Rectal smooth muscle tissue (tissue), 1 donor: Measurements from ENCODE around the gene ASB2.
A peak's percentile ranks its signal among the peaks of the same experiment; 100 is the strongest.

Experiments used
- H3K27ac ChIP-seq: one replicate; pipeline ENCODE4 v1.7.0; 2013; ENCODE audit warnings: low read depth, low read length, inconsistent platforms
- H3K27me3 ChIP-seq: one replicate; pipeline ENCODE4 v1.7.0; 2013; ENCODE audit warnings: low read length; ENCODE audit not compliant: control insufficient read depth, insufficient read depth
- H3K36me3 ChIP-seq: one replicate; pipeline ENCODE4 v1.7.0; 2013; ENCODE audit warnings: low read length; ENCODE audit not compliant: control insufficient read depth, insufficient read depth
- H3K4me1 ChIP-seq: one replicate; pipeline ENCODE4 v1.7.0; 2013; ENCODE audit warnings: low read length; ENCODE audit not compliant: control insufficient read depth, insufficient read depth
- H3K4me3 ChIP-seq: one replicate; pipeline ENCODE4 v1.7.0; 2013; ENCODE audit warnings: low read length
- H3K9ac ChIP-seq: one replicate; pipeline ENCODE4 v1.7.0; 2013; ENCODE audit warnings: low read length

Gene ASB2

DNA sequence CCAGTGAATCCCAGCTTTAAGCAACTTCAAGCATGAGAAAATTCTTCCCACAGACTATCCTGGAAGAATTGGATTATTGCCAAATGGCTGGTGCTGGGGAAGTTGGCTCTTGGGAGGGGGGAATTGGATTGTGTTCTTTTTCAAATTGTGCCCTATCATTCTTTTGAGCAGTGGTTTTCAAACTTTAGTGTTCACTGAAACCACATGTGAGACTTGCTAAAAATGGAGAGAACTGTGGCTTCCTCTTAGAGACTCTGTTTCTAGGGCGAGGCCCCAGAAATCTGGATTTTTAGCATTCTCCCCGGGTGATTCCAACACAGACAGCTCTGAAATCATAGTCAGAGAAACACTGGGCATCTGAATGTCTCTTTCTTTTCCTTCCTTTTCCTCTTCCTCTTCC lies 35.4 kb upstream of the ASB2 start:
- H3K36me3 ChIP-seq: no peaks in the 10 kb centered on the region
- H3K27me3 ChIP-seq: no peaks in the 10 kb centered on the region
- no peak overlapping the region for H3K9ac ChIP-seq
- H3K4me1 ChIP-seq: no peaks in the 10 kb centered on the region
- no peak overlapping the region for H3K27ac ChIP-seq
- H3K4me3 ChIP-seq: no peak overlapping the region

DNA sequence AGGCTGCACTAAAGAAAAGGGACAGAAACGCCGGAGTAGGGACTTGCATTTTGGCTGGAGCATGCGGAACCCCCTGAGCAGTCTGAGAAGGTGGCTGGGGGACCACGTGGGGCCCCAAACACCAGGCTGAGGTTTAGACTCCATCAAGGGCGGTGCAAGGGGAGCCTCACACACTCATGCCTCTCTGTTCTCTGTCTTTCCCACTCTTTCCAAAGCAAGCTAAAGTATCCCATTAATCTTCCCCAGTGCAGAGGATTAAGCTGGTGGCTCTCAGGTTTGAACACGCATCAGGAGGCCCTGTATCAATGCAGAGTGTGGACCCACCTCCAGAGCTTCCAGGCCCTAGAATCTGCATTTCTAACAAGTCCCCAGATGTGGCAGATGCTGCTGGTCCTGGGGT lies 34.3 kb upstream of the ASB2 start:
- no peaks in the 10 kb centered on the region for H3K4me1 ChIP-seq
- no peak overlapping the region for H3K27ac ChIP-seq
- H3K27me3 ChIP-seq: no peaks in the 10 kb centered on the region
- no peaks in the 10 kb centered on the region for H3K36me3 ChIP-seq
- H3K9ac ChIP-seq: no peak overlapping the region
- no peak overlapping the region for H3K4me3 ChIP-seq

DNA sequence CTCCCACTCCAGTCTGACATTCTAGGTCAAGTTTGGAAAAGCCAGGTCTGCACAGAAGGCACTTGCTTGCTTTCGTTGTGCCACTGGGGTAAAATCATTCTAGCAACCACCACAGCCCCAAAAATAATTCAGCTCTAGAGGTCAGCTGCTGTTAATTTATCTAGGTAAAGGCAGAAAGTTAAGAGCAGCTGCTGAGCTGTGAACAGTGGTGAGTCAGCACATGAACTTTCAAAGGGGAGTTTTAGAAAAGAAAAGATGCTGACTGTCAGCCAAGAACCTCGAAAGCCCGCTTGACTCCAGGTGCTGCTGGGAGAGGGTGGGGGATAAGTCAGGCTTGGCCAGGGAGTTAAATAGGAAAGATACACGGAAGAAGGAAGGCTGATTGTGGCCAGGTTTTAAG lies 33.4 kb upstream of the ASB2 start:
- H3K27ac ChIP-seq: no peak overlapping the region
- no peaks in the 10 kb centered on the region for H3K4me1 ChIP-seq
- no peaks in the 10 kb centered on the region for H3K27me3 ChIP-seq
- H3K9ac ChIP-seq: no peak overlapping the region
- no peaks in the 10 kb centered on the region for H3K36me3 ChIP-seq
- H3K4me3 ChIP-seq: no peak overlapping the region

DNA sequence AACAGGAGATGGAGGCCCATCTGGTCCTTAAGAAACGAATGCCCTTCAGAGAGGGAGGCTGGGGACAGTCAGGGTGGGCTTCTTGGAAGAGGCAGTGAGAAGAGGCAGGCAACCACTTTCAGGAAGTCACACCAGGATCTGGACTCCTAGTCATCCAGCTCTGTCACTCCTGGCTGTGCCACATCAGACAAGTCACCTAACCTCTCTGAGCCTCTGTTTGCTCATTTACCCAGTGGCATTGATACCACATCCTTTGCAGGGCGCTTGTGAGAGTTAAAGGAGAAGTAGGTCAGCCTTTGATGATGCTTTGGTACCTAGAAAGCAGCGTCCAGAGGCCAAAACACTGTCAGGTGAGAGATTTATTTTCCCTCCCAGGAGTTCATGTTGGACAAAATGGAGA lies 31.9 kb upstream of the ASB2 start:
- no peak overlapping the region for H3K9ac ChIP-seq
- no peak overlapping the region for H3K4me3 ChIP-seq
- no peak overlapping the region for H3K27ac ChIP-seq
- no peaks in the 10 kb centered on the region for H3K4me1 ChIP-seq
- H3K27me3 ChIP-seq: no peaks in the 10 kb centered on the region
- no peaks in the 10 kb centered on the region for H3K36me3 ChIP-seq

DNA sequence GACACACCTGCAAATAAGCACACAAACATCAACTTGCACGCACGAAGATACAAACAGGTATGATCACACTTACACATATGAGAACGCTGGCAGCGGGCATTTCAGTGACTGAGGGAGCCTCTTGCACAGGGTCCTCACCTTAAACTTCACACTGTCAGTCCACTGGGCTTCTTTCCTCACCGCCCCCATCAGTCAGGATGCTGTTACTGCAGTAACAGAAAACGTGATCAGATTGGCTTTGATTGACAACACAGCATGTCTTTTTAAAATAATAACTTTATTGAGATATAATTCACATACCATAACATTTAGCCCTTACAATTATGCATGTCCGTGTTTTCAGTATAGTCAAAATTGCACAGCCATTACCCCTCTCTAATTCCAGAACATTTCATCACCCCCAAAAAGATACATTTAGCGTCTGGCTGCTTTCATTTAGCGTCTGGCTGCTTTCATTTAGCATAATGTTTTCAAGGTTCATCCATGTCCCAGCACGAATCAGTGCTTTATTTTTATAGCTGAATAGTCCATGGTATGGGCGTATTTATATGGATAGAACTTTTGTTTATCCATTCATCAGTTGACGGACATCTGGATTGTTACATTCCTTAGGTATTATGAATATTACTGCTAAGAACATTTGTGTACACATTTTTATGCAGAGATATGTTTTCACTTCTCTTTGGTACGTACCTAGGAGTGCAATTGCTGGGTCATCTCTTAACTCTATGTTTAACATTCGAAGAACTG lies 29.1 kb upstream of the ASB2 start:
- Histone ChIP-seq H3K27ac (no peak overlapping the region), H3K4me1 (peaks cover 12% of the 10 kb centered on the region), H3K27me3 (no peaks in the 10 kb centered on the region), H3K4me3 (no peak overlapping the region), H3K9ac (no peak overlapping the region), H3K36me3 (no peaks in the 10 kb centered on the region)

DNA sequence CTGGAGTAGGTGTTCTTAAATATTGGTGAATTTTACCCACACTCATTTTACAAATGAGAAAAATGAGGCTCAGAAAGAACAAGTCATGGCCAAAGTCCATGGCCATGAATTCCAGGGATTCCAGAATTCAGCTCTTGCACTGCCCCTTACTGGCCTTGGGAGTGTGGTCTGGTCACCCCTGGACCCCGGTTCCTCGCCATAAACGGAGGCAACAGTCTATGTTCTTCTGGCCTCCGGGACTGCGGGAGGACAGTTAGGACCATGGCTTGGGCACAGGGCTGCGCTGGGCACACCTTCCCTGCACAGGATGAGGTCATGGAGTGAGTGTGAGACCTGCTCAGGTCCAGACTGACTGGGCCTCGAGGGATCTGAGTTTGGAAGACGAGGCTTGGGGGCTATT lies 27.6 kb upstream of the ASB2 start:
- Histone ChIP-seq H3K4me1 (peaks cover 12% of the 10 kb centered on the region), H3K27ac (no peak overlapping the region), H3K9ac (no peak overlapping the region), H3K4me3 (no peak overlapping the region), H3K27me3 (no peaks in the 10 kb centered on the region), H3K36me3 (no peaks in the 10 kb centered on the region)

DNA sequence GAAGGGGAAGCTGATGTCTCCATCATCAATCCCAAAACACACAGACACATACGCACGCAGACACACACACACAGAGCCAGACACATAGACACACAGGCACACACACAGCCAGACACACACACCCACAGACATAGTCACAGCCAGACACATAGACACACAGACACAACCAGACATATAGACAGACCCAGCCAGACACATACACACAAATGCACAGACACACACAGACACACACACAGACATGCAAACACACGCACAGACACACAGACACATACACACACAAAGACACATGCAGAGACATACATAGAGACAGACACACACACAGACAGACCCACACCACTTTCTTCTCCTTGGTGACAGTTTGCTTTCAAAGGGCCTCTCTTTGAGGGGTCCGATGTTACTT lies 27.0 kb upstream of the ASB2 start:
- H3K4me1 ChIP-seq: peaks cover 12% of the 10 kb centered on the region
- no peaks in the 10 kb centered on the region for H3K27me3 ChIP-seq
- H3K9ac ChIP-seq: no peak overlapping the region
- H3K4me3 ChIP-seq: no peak overlapping the region
- H3K36me3 ChIP-seq: no peaks in the 10 kb centered on the region
- H3K27ac ChIP-seq: no peak overlapping the region

DNA sequence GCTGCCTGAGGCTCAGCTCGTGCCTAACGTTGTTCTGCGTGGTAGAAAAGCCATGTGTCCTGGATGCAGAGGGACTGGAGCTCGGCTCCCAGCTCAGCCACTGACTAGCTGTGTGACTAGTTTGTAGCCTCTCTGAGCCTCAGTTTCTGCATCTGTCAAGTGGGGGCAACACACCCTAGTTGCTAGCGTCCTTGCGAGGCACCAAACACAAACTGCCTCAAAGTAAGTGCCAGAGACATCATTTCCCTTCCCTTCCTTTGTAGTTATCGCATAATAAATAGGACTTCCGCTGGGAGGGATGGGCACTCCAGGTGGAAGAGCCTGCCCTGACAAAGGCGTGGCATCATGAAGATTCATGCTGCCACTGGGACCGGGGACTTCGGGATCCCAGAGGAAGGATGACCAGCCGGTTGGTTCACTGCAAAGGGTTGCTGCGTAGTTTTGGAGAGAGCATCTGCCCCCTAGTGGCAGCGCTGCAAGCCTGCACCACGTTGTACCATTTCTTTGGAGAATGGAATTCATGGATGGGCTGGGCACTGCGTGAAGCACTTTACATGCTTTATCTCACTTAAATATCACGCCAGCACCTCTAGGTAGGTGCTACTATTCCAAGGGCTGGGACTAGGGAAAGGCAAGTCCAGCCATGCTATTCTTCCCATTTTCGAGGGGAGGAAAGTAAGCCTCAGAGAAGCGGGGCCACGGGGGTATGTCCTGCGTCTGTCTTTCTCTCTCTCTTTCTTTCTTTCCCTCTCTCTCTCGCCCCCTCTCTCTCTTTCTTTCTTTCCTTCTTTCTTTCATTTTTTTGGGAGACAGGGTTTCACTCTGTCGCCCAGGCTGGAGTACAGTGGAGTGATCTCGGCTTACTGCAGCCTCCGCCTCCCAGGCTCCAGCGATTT lies 25.4 kb upstream of the ASB2 start:
- peaks cover 12% of the 10 kb centered on the region for H3K4me1 ChIP-seq
- H3K4me3 ChIP-seq: peak overlapping the region; percentile 44
- no peaks in the 10 kb centered on the region for H3K36me3 ChIP-seq
- no peak overlapping the region for H3K9ac ChIP-seq
- no peaks in the 10 kb centered on the region for H3K27me3 ChIP-seq
- peak overlapping the region; percentile 61 for H3K27ac ChIP-seq

DNA sequence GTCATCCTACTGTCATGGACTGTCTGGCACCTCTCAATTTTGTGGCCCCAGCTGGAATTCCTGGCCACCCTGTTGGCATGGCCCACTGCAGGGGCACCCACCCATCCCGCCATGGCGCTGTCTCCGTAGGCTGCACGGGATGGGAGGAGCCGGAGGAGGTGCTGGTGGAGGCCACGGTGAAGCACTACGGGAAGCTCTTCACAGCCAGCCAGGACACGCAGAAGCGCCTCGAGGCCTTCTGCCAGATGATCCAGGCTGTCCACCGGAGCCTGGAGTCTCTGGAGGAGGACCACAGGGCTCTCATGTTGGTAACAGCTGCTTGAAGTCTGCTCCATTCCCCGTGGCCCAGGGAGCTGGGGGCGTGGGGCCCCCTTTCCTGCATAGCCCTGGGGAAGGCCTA lies 24.6 kb upstream of the ASB2 start:
- Histone ChIP-seq H3K4me3 (no peak overlapping the region), H3K27me3 (peaks cover under 1% of the 10 kb centered on the region), H3K4me1 (peaks cover 12% of the 10 kb centered on the region), H3K36me3 (no peaks in the 10 kb centered on the region), H3K9ac (no peak overlapping the region), H3K27ac (peak overlapping the region; percentile 61)

DNA sequence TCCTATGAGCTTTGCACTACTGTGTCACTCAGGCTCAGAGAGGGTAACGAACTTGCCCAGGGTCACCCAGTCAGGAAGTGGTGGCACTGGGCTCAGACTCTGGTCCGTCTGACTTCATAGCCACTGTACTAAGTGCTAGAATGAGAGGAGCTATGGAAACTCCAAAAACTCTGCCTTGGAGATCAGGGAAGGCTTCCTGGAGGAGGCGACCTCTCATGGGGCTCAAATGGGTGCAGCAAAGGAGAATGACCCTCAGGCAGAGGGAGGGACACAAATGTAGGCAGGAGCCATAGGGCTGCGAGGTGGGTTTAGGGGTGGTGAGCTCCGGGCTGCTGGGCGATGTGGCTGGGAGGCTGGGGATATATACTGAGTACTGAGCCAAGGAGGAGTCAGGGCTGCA lies 23.9 kb upstream of the ASB2 start:
- Histone ChIP-seq H3K27me3 (peaks cover 4% of the 10 kb centered on the region), H3K9ac (no peak overlapping the region), H3K4me3 (no peak overlapping the region), H3K27ac (no peak overlapping the region), H3K36me3 (no peaks in the 10 kb centered on the region), H3K4me1 (peaks cover 18% of the 10 kb centered on the region)

DNA sequence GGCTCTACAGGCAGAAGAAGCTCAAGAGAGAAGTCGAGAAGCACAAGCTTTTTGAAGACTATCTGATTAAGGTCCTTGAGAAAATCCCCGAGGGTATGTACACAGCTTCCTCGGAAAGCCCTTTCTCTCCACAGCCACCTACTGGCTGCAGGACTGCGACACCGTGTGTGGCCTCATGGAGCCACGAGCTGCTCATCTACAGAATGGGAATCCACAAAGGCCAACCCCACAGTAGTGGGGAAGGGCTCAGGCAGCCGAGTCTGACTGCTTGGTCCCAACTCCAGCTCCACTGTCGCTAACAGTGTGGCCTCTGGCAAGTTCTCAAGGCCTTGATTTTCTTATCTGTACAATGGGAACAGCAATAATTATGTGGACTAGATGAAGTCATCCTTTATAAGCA lies 23.2 kb upstream of the ASB2 start:
- Histone ChIP-seq H3K9ac (no peak overlapping the region), H3K27me3 (peaks cover 4% of the 10 kb centered on the region), H3K36me3 (no peaks in the 10 kb centered on the region), H3K4me1 (peaks cover 24% of the 10 kb centered on the region), H3K27ac (no peak overlapping the region), H3K4me3 (no peak overlapping the region)

DNA sequence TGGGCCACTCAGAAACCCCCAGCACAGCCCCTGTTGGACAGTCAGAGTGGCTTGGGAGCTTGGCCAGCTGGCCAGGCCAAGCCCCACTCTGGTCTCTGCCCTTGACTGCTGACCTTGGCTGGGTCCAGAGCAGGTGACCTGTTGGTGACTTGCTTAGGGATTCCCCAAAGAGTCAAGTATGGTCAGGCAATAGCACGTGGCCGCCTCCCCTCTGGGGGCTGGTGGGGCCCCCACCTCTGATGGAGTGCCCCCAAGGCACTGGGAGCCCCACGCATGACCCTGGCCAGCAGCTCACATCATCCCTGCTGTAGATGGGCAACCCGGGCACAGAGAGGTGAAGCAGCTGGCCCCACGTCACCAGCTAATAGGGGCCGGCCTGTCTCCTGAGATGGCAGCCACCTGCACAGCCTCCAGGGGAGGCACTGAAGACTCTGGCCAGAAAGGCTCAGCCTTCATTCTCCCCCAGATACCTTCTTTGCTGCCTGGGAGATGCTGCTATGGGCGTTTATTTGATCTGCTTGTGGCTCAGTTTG lies 22.6 kb upstream of the ASB2 start:
- H3K9ac ChIP-seq: no peak overlapping the region
- peaks cover 4% of the 10 kb centered on the region for H3K27me3 ChIP-seq
- no peak overlapping the region for H3K4me3 ChIP-seq
- no peak overlapping the region for H3K27ac ChIP-seq
- no peaks in the 10 kb centered on the region for H3K36me3 ChIP-seq
- H3K4me1 ChIP-seq: peaks cover 28% of the 10 kb centered on the region
